Left kidney (tissue), 8 donors: Measurements from ENCODE around the gene BECN2. TPM values are rescaled to one million over a fixed set of nuclear protein-coding genes. Genes with fewer than 3 reads are reported as not detected.

Source experiments
- DNase-seq: peaks from one replicate; pipeline ENCODE4 v3.0.0-alpha.2; 2013
- long read RNA-seq, 8 donors: transcript quantifications; one replicate each; lab custom pipeline, GENCODE V29; 2026
- polyA plus RNA-seq: library from polyadenylated mRNA; unstranded; fragments of 120-200 nt; gene quantifications from one replicate; pipeline ENCODE4 v1.2.1, GENCODE V29; 2013; ENCODE audit not compliant: insufficient read length

Gene BECN2
- polyA plus RNA-seq: not detected
- long read RNA-seq, donor 1: 0 reads
- long read RNA-seq, donor 2: 0 reads
- long read RNA-seq, donor 3: 0 reads
- long read RNA-seq, donor 4: 0 reads
- long read RNA-seq, donor 5: 0 reads
- long read RNA-seq, donor 6: 0 reads
- long read RNA-seq, donor 7: 0 reads
- long read RNA-seq, donor 8: 0 reads

GRCh38 chr1:241957692-241958494 is at the start of gene BECN2:
Gene BECN2, plus strand, starts transcription at chr1:241957767. Its CDS starts 0 bp downstream, at chr1:241957767.
- DNase-seq: no peak

GRCh38 chr1:241916196-241916595 is 41.4 kb upstream of the BECN2 start:
- no peak for DNase-seq

- no peak for DNase-seq
These were observed 40.1 kb upstream of the BECN2 start for GRCh38 chr1:241917487-241917886.

DNA sequence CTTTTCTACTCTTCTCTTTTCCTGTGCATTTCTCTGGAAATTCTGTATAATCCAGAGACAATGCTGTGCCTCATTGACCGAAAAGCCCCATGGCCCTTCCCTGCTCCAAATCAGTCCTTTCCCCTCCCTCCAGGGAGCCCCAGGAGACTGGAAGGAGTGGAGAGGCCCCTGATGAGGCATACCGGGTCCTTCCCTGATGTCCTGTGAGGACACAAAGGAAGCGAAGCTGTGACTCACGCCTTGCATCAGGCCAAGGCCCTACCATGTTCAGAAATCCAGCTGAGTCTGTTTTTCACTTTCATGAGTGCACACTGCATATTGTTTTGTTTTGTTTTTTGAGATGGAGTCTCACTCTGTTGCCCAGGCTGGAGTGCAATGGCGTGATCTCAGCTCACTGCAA is 38.7 kb upstream of the BECN2 start:
- no peak for DNase-seq

DNA sequence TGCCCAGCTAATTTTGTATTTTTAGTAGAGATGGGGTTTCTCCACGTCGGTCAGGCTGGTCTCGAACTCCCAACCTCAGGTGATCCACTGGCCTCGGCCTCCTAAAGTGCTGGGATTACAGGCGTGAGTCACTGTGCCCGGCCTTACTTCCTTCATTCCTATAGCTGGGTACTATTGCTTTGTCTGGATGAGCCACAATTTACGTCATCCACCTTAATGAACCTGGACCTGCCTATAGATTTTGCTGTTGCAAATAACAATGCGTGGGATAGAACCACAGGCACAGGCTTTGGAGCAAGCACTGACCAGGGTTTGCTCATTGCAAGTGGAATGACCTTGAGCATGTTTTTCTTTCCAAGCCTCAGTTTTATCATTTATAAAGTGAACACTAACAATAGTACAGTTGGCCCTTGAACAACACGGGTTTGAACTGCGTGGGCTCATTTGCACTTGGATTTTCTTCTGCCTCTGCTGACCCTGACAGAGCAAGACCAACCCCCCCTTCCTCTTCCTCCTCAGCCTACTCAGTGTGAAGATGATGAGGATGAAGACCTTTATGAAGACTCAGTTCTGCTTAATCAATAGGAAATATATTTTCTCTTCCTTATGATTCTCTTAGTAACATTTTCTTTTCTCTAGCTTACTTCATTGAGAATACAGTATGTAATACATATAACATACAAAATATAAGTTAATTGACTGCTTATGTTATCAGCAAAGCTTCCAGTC is 33.3 kb upstream of the BECN2 start:
- no peak for DNase-seq

DNA sequence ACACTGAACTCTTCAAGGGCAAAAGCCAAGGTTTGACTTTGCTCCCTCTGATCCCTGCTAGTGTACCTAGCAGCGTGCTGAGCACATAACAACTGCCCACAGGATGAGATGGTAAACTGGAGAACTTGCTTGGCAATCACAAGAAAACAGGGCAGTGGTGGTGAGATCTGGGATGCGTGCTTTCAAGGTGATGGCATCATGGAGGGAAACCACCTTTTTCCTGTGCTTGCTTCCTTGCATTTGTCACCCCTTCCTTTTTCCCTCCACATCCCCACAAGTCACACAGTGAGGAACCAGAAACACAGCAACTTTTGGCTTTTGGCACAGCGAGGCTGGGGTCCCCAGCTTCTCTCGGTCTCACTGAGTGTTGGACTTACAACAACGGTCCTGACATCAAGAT is 31.4 kb upstream of the BECN2 start:
- DNase-seq: no peak

- no peak for DNase-seq
These were observed 30.2 kb upstream of the BECN2 start for GRCh38 chr1:241927321-241927720.

DNA sequence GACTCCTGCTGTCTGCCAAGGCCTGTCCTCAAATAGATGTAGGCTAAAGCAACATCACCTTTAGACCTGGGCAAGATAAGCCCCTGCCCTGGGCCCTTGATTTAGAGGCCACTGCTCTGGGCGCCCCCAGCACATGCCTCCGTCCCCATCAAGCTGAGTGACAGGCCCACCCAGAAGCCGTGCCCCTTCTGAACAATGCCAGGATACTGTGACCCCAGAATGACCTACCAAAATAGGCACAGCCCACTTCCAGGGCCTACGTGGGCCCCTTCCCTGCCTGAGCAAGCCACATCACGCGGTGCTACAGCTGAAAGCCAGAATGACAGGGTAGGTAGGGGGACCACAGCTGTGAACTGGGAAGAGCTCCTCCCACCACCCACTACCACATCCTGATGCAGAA is 24.7 kb upstream of the BECN2 start:
- DNase-seq: no peak

DNA sequence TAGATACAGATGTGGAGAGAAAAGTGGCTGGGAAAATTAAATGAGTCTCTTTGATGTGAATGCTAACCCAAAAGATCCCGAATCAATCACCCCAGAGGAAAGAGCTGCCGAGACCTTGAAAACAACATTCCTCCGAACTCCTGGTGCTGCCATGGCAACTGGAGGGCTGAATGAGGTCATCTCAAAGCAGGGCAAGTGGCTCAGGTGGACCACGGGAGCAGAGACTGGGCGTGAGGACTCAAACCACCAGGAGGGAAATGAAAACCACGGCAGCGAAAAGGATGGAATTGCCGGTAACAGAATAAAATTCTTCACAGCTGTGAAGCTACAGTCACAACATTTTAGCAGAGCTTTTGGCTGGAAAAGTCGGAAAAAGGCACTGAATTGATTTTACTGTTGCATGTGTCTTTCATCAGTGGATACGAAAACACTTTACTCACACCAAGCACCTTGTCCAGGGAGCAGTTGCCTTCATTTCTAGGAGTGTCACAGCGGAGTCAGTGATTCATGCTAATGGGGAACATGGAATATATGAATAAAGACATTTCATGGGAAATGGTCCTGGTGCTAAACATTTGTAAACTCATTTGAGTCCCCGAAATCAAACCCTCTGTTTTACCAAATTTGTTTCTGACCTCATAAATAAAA is 23.2 kb upstream of the BECN2 start:
- peak; percentile 67 for DNase-seq

- no peak for DNase-seq
These were observed 22.7 kb upstream of the BECN2 start for GRCh38 chr1:241934866-241935265.

DNA sequence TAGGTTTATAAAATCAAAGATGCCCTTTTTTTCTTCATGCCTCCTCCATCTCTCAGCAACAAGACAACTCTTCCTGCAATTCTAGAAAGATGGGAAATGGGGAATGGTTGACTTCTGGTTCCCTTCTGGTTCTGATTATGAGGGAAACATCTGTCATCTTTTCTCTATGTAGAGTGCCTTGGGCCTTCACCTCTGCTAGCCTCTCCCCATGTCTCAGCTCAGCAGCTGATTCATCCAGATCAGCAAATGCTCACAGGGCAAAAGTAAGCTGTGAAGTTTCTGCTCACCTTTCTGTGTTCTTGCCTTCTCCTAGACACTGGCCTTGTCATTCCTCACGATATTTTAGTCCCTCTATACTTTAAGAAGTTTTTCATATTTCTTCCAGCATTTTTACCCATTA is 17.8 kb upstream of the BECN2 start:
- DNase-seq: no peak

- no peak for DNase-seq
These were observed 14.8 kb upstream of the BECN2 start for GRCh38 chr1:241942738-241943137.

GRCh38 chr1:241944300-241944699 is 13.3 kb upstream of the BECN2 start:
- no peak for DNase-seq

DNA sequence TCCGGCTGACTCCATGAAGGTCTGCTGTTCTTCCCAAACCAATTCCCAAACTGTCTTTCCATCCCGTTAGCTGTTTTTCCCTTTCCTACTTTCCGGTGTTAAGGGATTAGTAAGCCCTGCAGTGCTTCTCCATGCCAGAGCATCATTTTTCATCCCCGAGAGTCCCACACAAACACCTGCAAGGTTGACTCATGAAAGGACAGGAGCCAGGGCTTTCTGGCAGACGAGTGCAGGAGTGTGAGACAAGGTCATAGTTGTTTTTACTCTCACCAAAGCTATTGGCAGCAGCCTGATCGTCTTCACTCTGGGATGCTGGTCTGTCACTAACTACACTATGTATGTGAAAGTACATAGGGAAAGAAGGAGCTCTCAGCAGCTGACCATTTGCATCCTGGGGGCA is 10.2 kb upstream of the BECN2 start:
- no peak for DNase-seq

DNA sequence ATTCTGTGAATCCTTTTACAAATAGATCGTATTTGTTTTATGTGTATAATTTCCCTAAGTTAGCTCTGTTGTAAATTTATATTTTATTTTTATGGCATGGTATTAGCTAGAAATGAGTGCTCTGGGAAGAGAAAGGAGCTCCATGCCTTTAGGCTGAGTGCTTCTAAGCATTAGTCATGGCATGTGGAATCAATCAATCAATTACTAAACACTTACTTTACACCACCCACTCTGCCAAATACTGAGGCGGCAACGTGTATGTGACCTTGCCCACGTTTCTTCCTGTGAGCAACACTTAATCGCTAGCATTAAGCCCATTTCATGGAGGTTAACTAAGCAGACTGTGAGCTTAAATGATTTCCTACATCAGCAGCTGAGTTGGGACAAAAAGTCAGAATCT is 7.2 kb upstream of the BECN2 start:
- no peak for DNase-seq

DNA sequence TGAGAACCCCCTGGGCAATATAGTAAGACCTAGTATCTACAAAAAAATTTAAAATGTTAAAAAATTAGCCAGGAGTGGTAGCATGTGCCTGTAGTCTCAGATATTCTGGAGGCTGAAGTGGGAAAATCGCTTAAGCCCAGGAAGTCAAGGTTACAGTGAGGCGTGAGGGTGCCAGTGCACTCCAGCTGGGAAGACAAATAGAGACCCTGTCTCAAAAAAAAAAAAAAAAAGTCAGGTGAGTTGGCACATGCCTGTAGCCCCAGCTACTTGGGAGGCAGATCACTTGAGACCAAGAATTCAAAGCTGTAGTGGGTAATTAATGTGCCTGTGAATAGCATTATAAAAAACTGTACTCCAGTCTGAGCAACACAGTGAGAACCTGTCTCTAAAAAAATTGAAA is 4.6 kb downstream of the BECN2 start:
- DNase-seq: no peak

GRCh38 chr1:241963722-241964121 is 6.2 kb downstream of the BECN2 start:
- DNase-seq: no peak

- no peak for DNase-seq
These were observed 7.1 kb downstream of the BECN2 start for GRCh38 chr1:241964550-241965282.

- DNase-seq: no peak
These were observed 11.0 kb downstream of the BECN2 start for GRCh38 chr1:241968611-241969010.

DNA sequence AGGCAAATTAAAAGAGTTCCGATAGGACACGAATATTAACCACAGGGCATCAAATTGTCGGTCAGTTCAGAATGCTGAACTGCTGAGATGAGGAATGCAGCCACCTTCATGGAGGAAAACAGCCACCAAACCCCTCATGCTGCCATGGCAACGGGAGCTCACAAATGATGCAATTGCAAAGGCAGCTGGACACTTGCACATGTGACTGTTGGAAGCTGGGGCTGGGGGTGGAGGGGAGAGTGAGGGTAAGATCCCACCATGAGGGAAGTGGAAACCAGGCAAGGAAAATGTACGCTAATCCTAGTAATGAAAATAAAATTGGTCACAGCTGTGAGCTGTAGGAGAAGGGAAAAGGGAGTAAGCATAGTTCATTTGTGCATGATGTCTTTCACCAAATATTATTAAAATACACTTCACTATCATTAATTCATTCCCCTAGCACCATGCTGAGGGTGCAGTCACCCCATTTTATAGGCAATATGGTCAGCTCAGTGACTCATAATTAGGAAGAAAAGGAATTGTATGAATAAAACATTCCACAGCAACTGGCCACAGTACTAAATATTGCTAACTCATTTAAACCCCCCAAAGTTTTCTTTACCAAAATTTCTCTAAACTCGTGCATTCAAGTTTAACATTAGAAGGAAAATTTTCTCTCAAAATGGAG is 15.3 kb downstream of the BECN2 start:
- peak; percentile 61 for DNase-seq

DNA sequence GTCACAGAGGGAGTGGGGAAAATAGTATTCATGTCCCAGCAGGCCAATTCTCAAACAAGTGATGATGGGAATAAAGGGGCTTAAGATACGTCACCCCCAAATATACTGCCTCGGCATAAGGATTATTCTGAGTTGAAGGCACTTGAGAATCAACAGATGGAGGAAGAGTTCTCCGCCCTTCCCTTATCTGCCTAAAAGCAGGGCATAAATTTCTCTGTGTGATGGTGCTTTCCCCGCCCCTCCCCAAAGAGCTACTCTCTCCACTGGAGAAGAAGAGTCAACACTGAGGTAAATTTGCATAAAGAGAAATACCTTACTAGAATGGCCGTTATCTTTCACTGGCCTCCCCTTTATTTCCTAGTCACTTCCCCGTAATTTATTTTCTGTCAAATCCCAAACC is 18.7 kb downstream of the BECN2 start:
- DNase-seq: no peak

DNA sequence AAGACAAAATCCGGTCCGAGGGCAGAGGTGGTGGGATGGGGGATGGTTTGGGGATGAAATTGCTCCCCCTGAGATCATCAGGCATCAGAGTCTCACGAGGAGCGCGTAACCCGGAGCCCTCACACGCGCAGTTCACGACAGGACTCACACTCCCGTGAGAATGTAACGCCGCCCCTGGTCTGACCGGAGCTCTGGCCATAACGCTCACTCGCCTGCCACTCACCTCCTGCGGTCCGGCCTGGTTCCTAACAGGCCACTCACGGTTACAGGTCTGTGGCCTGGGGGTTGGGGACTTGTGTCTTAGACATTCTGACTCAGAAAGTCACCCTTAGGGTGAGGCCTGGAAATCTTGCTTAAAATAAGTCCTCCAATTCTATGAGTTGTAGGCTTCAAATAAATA is 21.5 kb downstream of the BECN2 start:
- DNase-seq: no peak
